ENCODE measurements around the gene PRPH2. TPM values are rescaled to one million over a fixed set of nuclear protein-coding genes. Genes with fewer than 3 reads are reported as not detected.

PRPH2 gene
- total and polyA plus RNA-seq, 2 donors from 2014 or later, result 0.75 to 1.6 TPM

DNA sequence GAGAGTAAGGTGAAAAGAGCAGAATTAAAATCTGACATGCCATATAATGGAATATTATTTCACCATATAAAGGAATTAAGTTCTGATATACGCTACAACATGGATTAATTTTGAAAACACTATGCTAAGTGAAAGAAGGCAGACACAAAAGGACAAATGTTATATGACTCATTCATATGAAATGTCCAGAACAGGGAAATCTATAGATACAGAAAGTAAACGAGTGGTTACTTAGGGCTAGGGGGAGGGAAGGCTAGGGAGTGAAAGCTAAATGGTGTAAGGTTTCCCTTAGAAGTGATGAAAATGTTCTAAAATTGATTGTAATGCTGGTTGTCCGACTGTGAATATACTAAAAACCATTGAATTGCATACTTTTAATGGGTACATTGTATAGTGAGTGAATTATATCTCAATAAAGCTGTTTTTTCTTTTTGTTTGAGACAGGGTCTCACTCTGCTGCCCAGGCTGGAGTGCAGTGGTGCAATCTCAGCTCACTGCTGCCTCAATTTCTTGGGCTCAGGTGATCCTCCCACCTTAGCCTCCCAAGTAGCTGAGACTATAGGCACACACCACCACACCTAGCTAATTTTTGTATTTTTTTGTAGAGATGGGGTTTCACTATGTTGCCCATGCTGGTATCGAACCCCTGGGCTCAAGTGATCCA lies 8.2 kb downstream of the PRPH2 start:
- DNase-seq (no peak), FAIRE-seq (no peak)
- H3K9me3 ChIP-seq (ENCODE audit: control insufficient read depth in 2 of 3, insufficient read depth in 1 of 3, low read length in 3 of 3), result peaks cover 0 to 7% (median 0%) of the 10 kb centered on the region in 3 donors
- H3K27me3 ChIP-seq (ENCODE audit: control insufficient read depth, insufficient read depth, low read length), result no peaks in the 10 kb centered on the region
- TF ChIP-seq, protein P1, sequence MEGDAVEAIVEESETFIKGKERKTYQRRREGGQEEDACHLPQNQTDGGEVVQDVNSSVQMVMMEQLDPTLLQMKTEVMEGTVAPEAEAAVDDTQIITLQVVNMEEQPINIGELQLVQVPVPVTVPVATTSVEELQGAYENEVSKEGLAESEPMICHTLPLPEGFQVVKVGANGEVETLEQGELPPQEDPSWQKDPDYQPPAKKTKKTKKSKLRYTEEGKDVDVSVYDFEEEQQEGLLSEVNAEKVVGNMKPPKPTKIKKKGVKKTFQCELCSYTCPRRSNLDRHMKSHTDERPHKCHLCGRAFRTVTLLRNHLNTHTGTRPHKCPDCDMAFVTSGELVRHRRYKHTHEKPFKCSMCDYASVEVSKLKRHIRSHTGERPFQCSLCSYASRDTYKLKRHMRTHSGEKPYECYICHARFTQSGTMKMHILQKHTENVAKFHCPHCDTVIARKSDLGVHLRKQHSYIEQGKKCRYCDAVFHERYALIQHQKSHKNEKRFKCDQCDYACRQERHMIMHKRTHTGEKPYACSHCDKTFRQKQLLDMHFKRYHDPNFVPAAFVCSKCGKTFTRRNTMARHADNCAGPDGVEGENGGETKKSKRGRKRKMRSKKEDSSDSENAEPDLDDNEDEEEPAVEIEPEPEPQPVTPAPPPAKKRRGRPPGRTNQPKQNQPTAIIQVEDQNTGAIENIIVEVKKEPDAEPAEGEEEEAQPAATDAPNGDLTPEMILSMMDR (IDR thresholded peaks at IDR 0.05; ENCODE audit: borderline replicate concordance, extremely low read depth, insufficient read depth), result no peak
- H3K9ac ChIP-seq (ENCODE audit: low read length in 3 of 3), result no peak overlapping the region
- H3K4me3 ChIP-seq (ENCODE audit: low read length in 3 of 3), result no peak overlapping the region
- no peak overlapping the region for H3K27ac ChIP-seq (ENCODE audit: low read depth in 2 of 2, low read length in 2 of 2)
- no peaks in the 10 kb centered on the region for H3K36me3 ChIP-seq (ENCODE audit: control insufficient read depth in 2 of 3, insufficient read depth in 3 of 3, low read length in 3 of 3)
- no peaks in the 10 kb centered on the region for H3K4me1 ChIP-seq (ENCODE audit: control insufficient read depth in 2 of 3, insufficient read depth in 2 of 3, low read depth in 1 of 3, low read length in 3 of 3)
- intact Hi-C loops (cut with DNase I), result no loop called here

DNA sequence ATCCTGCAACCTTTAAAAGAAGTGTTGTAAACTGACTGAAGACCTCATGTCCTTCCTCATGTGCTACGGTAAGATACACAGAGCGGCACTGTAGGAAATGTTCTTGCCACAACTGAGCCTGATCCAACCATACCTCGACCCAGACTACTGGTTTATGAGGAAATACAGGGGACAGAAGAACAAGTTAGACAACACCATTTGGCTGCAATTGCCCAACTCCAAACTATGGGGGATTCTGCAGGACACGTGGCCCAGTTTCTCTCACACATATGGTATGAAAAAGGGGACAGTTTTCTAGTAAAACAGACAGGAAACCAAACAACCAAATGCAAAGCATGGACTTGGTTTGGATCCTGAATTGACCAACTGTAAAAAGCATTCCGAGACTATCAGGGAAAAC lies 10.5 kb downstream of the PRPH2 start:
- TF ChIP-seq, protein P1 (IDR thresholded peaks at IDR 0.05; ENCODE audit: borderline replicate concordance, extremely low read depth, insufficient read depth), result no peak
- DNase-seq (no peak), FAIRE-seq (no peak)
- Histone ChIP-seq H3K9ac (ENCODE audit: low read length in 3 of 3) (no peak overlapping the region), H3K27ac (ENCODE audit: low read depth in 2 of 2, low read length in 2 of 2) (no peak overlapping the region), H3K9me3 (ENCODE audit: control insufficient read depth in 2 of 3, insufficient read depth in 1 of 3, low read length in 3 of 3) (peaks cover 0 to 7% (median 0%) of the 10 kb centered on the region in 3 donors), H3K4me3 (ENCODE audit: low read length in 3 of 3) (no peak overlapping the region), H3K4me1 (ENCODE audit: control insufficient read depth in 2 of 3, insufficient read depth in 2 of 3, low read depth in 1 of 3, low read length in 3 of 3) (no peaks in the 10 kb centered on the region), H3K27me3 (ENCODE audit: control insufficient read depth, insufficient read depth, low read length) (no peaks in the 10 kb centered on the region), H3K36me3 (ENCODE audit: control insufficient read depth in 2 of 3, insufficient read depth in 3 of 3, low read length in 3 of 3) (no peaks in the 10 kb centered on the region)
- intact Hi-C loops (cut with DNase I), result no loop called here

DNA sequence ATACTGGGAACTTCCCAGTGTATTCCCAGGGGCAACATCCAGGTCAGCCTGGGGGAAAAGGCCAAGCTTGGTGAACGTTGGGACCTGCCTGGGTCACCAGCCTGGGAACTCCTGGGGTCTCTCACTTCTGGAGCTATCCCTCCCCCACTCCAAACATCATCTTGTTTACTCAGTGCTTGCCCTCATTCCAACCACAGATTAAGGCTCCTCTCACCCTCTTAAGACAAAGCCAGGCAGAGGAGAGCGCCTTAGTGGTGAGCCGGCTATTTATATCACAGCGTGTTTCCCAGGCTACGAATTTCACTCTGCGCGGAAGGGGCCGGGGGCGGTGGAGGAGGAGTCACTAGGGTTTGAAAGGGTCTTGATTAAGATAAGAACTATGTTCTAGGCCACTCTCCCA lies 12.1 kb downstream of the PRPH2 start:
- TF ChIP-seq, protein P1 (IDR thresholded peaks at IDR 0.05; ENCODE audit: borderline replicate concordance, extremely low read depth, insufficient read depth), result no peak
- Histone ChIP-seq H3K9me3 (ENCODE audit: control insufficient read depth in 2 of 3, insufficient read depth in 1 of 3, low read length in 3 of 3) (peaks cover 0 to 7% (median 0%) of the 10 kb centered on the region in 3 donors), H3K9ac (ENCODE audit: low read length in 3 of 3) (no peak overlapping the region), H3K27ac (ENCODE audit: low read depth in 2 of 2, low read length in 2 of 2) (no peak overlapping the region), H3K4me3 (ENCODE audit: low read length in 3 of 3) (no peak overlapping the region), H3K36me3 (ENCODE audit: control insufficient read depth in 2 of 3, insufficient read depth in 3 of 3, low read length in 3 of 3) (no peaks in the 10 kb centered on the region), H3K27me3 (ENCODE audit: control insufficient read depth, insufficient read depth, low read length) (no peaks in the 10 kb centered on the region), H3K4me1 (ENCODE audit: control insufficient read depth in 2 of 3, insufficient read depth in 2 of 3, low read depth in 1 of 3, low read length in 3 of 3) (no peaks in the 10 kb centered on the region)
- intact Hi-C loops (cut with DNase I), result no loop called here
- peak; percentile 31 to 67 (median 59) for DNase-seq
- FAIRE-seq, result no peak

Data from kidney (tissue), 14 donors.